Muscle of back (tissue), 11 donors: ENCODE measurements around the gene SAT2. TPM values are rescaled to one million over a fixed set of nuclear protein-coding genes. Genes with fewer than 3 reads are reported as not detected.
A peak's percentile ranks its signal among the peaks of the same experiment; 100 is the strongest.

Experiments
- DNase-seq, 3 donors: peaks; one replicate each; pipeline versions ENCODE4 v3.0.0 to v3.0.0-alpha.2; 2013
- polyA plus RNA-seq, 10 donors: library from polyadenylated mRNA; unstranded; fragments of 120-200 nt; gene quantifications; one replicate each; pipeline ENCODE4 v1.2.1, GENCODE V29; 2013; ENCODE audit not compliant: insufficient read length in 10 of 10

Gene SAT2
- polyA plus RNA-seq, 10 donors: 62.1 to 80.1 (median 77.9) TPM

- peak in 2 of 3 donors; percentile 78 to 82 for DNase-seq
These were observed 48.4 kb downstream of the SAT2 start, which contains the start of gene CD68 for GRCh38 chr17:7579001-7579833. Gene CD68 (plus strand): TSS chr17:7579638. CDS start chr17:7579678, 40 bp downstream.

GRCh38 chr17:7577327-7578199 is 50.1 kb downstream of the SAT2 start:
- no peak for DNase-seq

DNA sequence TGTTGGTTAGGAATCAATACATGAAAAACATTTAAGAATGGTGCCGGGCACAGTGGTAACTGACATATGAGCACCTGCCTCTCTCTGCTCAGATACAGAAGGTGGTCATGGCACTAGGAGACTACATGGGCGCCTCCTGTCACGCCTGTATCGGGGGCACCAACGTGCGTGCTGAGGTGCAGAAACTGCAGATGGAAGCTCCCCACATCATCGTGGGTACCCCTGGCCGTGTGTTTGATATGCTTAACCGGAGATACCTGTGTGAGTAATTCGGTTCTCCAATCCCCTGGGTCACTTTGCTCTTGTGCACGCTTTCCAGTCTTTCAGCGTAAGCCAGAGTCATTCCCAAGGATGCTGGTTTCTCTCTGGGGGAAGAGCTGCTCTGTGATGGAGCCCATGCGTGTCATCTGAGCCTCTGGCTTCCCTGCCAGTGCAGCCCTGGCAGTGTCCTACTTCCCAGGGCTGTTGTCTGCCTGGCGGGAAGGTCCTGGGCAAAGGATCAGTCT is 51.1 kb downstream of the SAT2 start:
- no peak for DNase-seq

Other genes starting within 250 kb of the SAT2 start
- gene TNK1, start 246.7 kb downstream of the SAT2 start, polyA plus RNA-seq: 1 to 10 TPM in 2 of 10 donors, under 1 TPM in 7, not detected in 1; 0.22 to 1.4 (median 0.69) TPM
- 10 to 100 TPM; 20.4 to 35.0 (median 27.2) TPM for gene PLSCR3, start 233.3 kb downstream of the SAT2 start, polyA plus RNA-seq
- gene TMEM256, start 223.7 kb downstream of the SAT2 start, polyA plus RNA-seq: 10 to 100 TPM; 49.0 to 60.9 (median 54.0) TPM
- gene NLGN2, start 220.0 kb downstream of the SAT2 start, polyA plus RNA-seq: 10 to 100 TPM; 19.9 to 33.1 (median 25.5) TPM
- gene SPEM1, start 207.5 kb downstream of the SAT2 start, polyA plus RNA-seq: not detected
- gene SPEM2, start 202.2 kb downstream of the SAT2 start, polyA plus RNA-seq: not detected
- gene SPEM3, start 199.0 kb downstream of the SAT2 start, polyA plus RNA-seq: under 1 TPM in 1 of 10 donors, not detected in 9; 0.04 TPM
- gene TMEM102, start 192.4 kb downstream of the SAT2 start, polyA plus RNA-seq: 1 to 10 TPM in 4 of 10 donors, under 1 TPM in 6; 0.52 to 1.4 (median 0.92) TPM
- gene FGF11, start 188.3 kb downstream of the SAT2 start, polyA plus RNA-seq: 1 to 10 TPM; 1.3 to 5.1 (median 3.1) TPM
- gene CHRNB1, start 182.8 kb downstream of the SAT2 start, polyA plus RNA-seq: 10 to 100 TPM; 51.8 to 85.8 (median 71.8) TPM
- 10 to 100 TPM; 22.1 to 27.1 (median 24.9) TPM for gene ZBTB4, start 148.2 kb downstream of the SAT2 start, polyA plus RNA-seq
- gene SLC35G6, start 146.4 kb downstream of the SAT2 start, polyA plus RNA-seq: under 1 TPM in 8 of 10 donors, not detected in 2; 0.16 to 0.59 (median 0.20) TPM
- gene POLR2A, start 143.5 kb downstream of the SAT2 start, polyA plus RNA-seq: 10 to 100 TPM; 50.2 to 72.7 (median 58.4) TPM
- 10 to 100 TPM; 22.2 to 38.2 (median 29.8) TPM for gene TNFSF12, start 78.8 kb downstream of the SAT2 start, polyA plus RNA-seq
- 1 to 10 TPM; 2.4 to 6.3 (median 4.0) TPM for gene TNFSF13, start 69.1 kb downstream of the SAT2 start, polyA plus RNA-seq
- 10 to 100 TPM; 34.8 to 44.0 (median 39.9) TPM for gene SENP3, start 65.9 kb downstream of the SAT2 start, polyA plus RNA-seq
- gene CD68, start 48.2 kb downstream of the SAT2 start, polyA plus RNA-seq: 10 to 100 TPM; 23.6 to 41.0 (median 27.5) TPM
- gene MPDU1, start 44.0 kb downstream of the SAT2 start, polyA plus RNA-seq: 10 to 100 TPM; 41.0 to 62.0 (median 48.0) TPM
- gene SOX15, start 37.7 kb downstream of the SAT2 start, polyA plus RNA-seq: 1 to 10 TPM; 1.1 to 4.3 (median 2.0) TPM
- 10 to 100 TPM; 32.0 to 41.2 (median 39.2) TPM for gene FXR2, start 12.9 kb downstream of the SAT2 start, polyA plus RNA-seq
- 1 to 10 TPM in 4 of 10 donors, under 1 TPM in 6; 0.21 to 1.5 (median 0.91) TPM for gene SHBG, start 2.3 kb upstream of the SAT2 start, polyA plus RNA-seq
- 10 to 100 TPM; 12.9 to 38.1 (median 27.0) TPM for gene ATP1B2, start 23.1 kb upstream of the SAT2 start, polyA plus RNA-seq
- gene TP53, start 59.7 kb upstream of the SAT2 start, polyA plus RNA-seq: 10 to 100 TPM; 32.7 to 50.7 (median 37.4) TPM
- gene WRAP53, start 60.7 kb upstream of the SAT2 start, polyA plus RNA-seq: 1 to 10 TPM; 6.2 to 9.5 (median 7.6) TPM
- gene EFNB3, start 77.4 kb upstream of the SAT2 start, polyA plus RNA-seq: 10 to 100 TPM in 1 of 10 donors, 1 to 10 TPM in 9; 3.9 to 10.8 (median 5.1) TPM
- 1 to 10 TPM; 2.1 to 7.3 (median 4.6) TPM for gene DNAH2, start 89.9 kb upstream of the SAT2 start, polyA plus RNA-seq
- gene KDM6B, start 206.4 kb upstream of the SAT2 start, polyA plus RNA-seq: 10 to 100 TPM; 11.6 to 15.5 (median 13.4) TPM
- gene TMEM88, start 227.2 kb upstream of the SAT2 start, polyA plus RNA-seq: 10 to 100 TPM; 17.2 to 28.8 (median 20.3) TPM
- gene NAA38, start 229.7 kb upstream of the SAT2 start, polyA plus RNA-seq: 10 to 100 TPM; 33.1 to 64.6 (median 47.3) TPM
- gene CYB5D1, start 230.2 kb upstream of the SAT2 start, polyA plus RNA-seq: 1 to 10 TPM; 5.4 to 9.5 (median 8.3) TPM